Measurements from ENCODE around the gene PANK4.

DNA sequence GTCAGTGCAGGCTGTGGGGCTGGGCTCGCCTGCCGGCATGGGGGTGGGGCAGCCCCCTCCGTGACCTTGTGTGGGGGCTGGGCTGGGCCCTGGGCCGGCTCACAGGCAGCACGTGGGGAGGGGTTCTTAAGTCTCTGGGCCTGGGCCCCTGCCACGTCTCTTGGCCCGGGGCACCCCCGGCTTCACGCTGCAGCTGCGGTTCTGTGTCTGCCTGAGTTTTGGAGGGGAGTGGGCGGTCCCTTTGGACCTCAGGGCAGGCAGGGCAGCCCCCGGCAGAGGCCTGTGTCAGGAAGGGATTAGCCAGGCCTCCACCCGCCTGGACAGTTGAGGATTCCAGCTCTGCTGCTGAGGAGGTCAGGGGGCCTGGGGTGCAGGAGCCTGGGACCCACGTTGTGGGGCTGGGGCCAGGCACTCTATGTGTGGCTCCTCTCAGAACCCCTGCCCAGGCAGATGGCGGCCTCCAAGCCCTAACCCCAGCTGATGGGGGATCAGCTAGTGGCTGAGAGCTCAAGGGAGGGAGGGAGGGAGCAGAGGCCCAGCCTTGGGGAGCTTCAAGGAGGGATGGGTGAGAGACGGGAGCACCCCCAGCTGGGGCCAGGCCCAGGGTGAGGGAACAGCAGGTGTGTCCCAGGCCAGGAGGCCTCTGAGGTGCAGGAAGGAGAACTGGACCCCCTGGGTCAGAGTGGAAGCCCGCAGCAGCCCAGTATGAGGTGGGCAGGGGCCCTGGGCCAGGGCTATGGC lies 52.1 kb downstream of the PANK4 start:
- TF ChIP-seq TCF7 (IDR thresholded peaks at IDR 0.05; ENCODE audit: borderline replicate concordance) (no peak), CREM (IDR thresholded peaks at IDR 0.05; ENCODE audit: low read depth) (no peak), RERE (CRISPR knock-in tag; IDR thresholded peaks at IDR 0.05; ENCODE audit: borderline replicate concordance) (no peak), ZNF436 (CRISPR knock-in tag; IDR thresholded peaks at IDR 0.05) (no peak)
- TF ChIP-seq, protein P1, sequence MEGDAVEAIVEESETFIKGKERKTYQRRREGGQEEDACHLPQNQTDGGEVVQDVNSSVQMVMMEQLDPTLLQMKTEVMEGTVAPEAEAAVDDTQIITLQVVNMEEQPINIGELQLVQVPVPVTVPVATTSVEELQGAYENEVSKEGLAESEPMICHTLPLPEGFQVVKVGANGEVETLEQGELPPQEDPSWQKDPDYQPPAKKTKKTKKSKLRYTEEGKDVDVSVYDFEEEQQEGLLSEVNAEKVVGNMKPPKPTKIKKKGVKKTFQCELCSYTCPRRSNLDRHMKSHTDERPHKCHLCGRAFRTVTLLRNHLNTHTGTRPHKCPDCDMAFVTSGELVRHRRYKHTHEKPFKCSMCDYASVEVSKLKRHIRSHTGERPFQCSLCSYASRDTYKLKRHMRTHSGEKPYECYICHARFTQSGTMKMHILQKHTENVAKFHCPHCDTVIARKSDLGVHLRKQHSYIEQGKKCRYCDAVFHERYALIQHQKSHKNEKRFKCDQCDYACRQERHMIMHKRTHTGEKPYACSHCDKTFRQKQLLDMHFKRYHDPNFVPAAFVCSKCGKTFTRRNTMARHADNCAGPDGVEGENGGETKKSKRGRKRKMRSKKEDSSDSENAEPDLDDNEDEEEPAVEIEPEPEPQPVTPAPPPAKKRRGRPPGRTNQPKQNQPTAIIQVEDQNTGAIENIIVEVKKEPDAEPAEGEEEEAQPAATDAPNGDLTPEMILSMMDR (IDR thresholded peaks at IDR 0.05 in 2 of 3, conservative IDR thresholded peaks at IDR 0.05 in 1 of 3; ENCODE audit: insufficient read depth in 2 of 3, low read depth in 1 of 3, low read length in 3 of 3), result no peak
